DND-41 (cell line): Measurements from ENCODE around the gene RPUSD1.

ENCODE experiments used
- ATAC-seq: fragments of 200-7000 bp; cut with Tn5 transposase; 3 replicates; pipeline ENCODE4 v1.9.1; 2021; ENCODE audit warnings: low read depth; ENCODE audit not compliant: insufficient read depth
- DNase-seq: peaks from one replicate; pipeline ENCODE4 v3.0.0-alpha.2; 2020
- H2AFZ ChIP-seq: 2 replicates; pipeline ENCODE4 v1.6.0; 2012; ENCODE audit warnings: low read depth, low read length
- H3K27ac ChIP-seq: 2 replicates; pipeline ENCODE4 v1.5.1; 2012; ENCODE audit warnings: low read length, inconsistent platforms
- H3K27me3 ChIP-seq: fragments of 200-600 bp; sonication (generic); 2 replicates; pipeline ENCODE4 v1.6.0; 2012; ENCODE audit warnings: low read length, mild to moderate bottlenecking, inconsistent platforms; ENCODE audit not compliant: insufficient read depth, poor library complexity
- H3K36me3 ChIP-seq: 2 replicates; pipeline ENCODE4 v1.5.1; 2012; ENCODE audit warnings: low read length, inconsistent platforms; ENCODE audit not compliant: insufficient read depth
- H3K4me1 ChIP-seq: 2 replicates; pipeline ENCODE4 v1.5.1; 2012; ENCODE audit warnings: mild to moderate bottlenecking, low read length; ENCODE audit not compliant: insufficient read depth
- H3K4me2 ChIP-seq: 2 replicates; pipeline ENCODE4 v1.6.0; 2012; ENCODE audit warnings: mild to moderate bottlenecking, moderate library complexity, low read length, inconsistent platforms; ENCODE audit not compliant: insufficient read depth
- H3K4me3 ChIP-seq, 2 experiments: fragments of 200-600 bp in 1 of 2; shearing (Covaris generic) in 1 of 2; 2 replicates each; pipeline ENCODE4 v1.5.1; 2012 to 2016; ENCODE audit warnings: inconsistent platforms in 2 of 2, low read length in 2 of 2, mild to moderate bottlenecking in 2 of 2, low read depth in 1 of 2, moderate library complexity in 1 of 2
- H3K79me2 ChIP-seq: 2 replicates; pipeline ENCODE4 v1.6.0; 2012; ENCODE audit warnings: low read length, inconsistent platforms; ENCODE audit not compliant: insufficient read depth
- H3K9ac ChIP-seq: 2 replicates; pipeline ENCODE4 v1.6.0; 2012; ENCODE audit warnings: low read depth, mild to moderate bottlenecking, inconsistent platforms, low read length, moderate library complexity
- H3K9me3 ChIP-seq: 2 replicates; pipeline ENCODE4 v1.5.1; 2012; ENCODE audit warnings: low read length, moderate library complexity, mild to moderate bottlenecking, inconsistent platforms; ENCODE audit not compliant: insufficient read depth, severe bottlenecking
- H4K20me1 ChIP-seq: 2 replicates; pipeline ENCODE4 v1.6.0; 2012; ENCODE audit warnings: low read length; ENCODE audit not compliant: insufficient read depth
- EZH2 ChIP-seq: IDR thresholded peaks from 3 replicates; pipeline ENCODE4 v1.6.1; 2012; ENCODE audit warnings: borderline replicate concordance, low read depth, mild to moderate bottlenecking, moderate library complexity, low read length, inconsistent platforms; ENCODE audit not compliant: severe bottlenecking
- TF ChIP-seq, protein P1 (sequence below): IDR thresholded peaks from 2 replicates; pipeline ENCODE4 v1.5.1; 2012; ENCODE audit warnings: borderline replicate concordance, low read length, moderate library complexity, mild to moderate bottlenecking; ENCODE audit not compliant: poor library complexity, severe bottlenecking; ENCODE audit errors: extremely low read depth

Gene RPUSD1

DNA sequence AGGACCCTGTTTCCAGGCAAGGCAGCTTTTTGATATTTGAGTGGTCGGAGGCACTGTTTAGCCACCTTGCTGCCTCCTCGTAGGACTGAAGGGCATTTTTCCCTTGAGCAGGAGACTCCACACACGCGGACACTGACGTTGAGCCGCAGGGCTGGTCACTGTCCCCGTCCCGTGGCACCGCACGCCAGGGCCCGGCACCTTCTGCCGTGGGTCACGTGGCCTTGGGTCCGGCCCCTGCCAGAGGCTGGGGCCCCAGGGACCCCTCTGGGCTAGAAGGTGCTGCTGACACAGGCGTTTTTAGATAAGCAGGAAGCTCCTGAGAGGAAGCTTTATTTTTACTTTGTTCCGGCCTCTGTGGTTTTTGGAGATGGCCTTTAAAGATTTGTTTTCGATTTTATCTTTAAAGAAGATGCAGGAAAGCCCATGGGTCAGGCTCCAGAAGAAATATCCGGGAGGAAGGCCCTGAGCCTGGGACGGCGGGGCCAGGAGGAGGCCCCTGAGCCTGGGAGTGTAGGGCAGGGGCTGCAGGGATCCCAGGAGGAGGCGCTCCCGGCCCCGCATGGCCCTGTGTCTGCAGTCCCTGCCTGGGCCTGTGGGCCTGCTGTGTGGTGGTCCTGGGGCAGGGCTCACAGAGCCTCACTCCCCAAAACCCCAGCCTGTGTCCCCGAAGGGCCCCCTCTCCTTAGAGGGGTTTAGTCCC is 42.8 kb upstream of the RPUSD1 start:
- no peak for ATAC-seq
- H3K9me3 ChIP-seq: peaks cover 5% of the 10 kb centered on the region

DNA sequence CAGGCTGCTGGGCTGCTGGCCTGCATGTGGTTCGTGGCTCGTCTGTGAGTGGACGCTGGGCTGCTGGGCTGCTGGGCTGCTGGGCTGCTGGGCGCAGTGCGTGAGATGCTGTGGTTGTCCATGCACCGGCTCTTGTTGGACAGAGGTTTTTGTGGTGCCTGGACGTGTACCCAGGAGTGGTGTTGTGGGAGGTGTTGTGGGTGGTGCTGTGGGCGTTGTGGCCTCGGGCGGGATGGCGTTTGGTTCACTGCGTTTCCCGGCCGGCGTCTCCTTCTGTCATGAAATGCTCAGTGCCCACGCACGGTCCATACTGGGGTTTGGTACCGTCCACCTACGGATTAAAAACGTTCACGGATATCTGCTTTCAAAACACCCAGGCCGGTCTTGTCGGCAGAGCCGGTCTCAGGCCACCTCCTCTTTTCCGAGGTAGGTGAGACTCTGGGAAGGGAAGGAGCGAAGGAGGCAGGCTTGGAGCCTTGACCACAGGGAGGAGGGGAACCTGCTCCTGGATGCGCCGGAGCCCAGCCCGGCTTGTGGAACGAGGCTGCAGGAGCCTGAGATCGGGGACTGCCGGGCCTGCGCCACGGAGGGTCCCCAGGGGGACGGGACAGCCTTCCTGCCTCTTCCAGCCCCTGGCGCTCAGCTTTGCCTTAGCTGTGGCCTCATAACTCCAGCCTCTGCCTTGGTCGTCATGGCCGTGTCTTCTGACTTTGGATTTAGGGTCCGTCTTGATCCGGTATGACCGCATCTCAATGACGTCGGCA is 42.1 kb upstream of the RPUSD1 start:
- no peak overlapping the region for H3K4me3 ChIP-seq
- no peak for ATAC-seq
- H3K79me2 ChIP-seq: no peaks in the 10 kb centered on the region
- no peaks in the 10 kb centered on the region for H3K36me3 ChIP-seq
- H3K9me3 ChIP-seq: no peaks in the 10 kb centered on the region
- no peak for DNase-seq
- no peak overlapping the region for H3K9ac ChIP-seq
- no peaks in the 10 kb centered on the region for H3K27me3 ChIP-seq
- H3K4me2 ChIP-seq: no peak overlapping the region
- H3K4me1 ChIP-seq: no peaks in the 10 kb centered on the region
- no peak overlapping the region for H3K27ac ChIP-seq
- TF ChIP-seq EZH2: no peak
- TF ChIP-seq, protein P1, sequence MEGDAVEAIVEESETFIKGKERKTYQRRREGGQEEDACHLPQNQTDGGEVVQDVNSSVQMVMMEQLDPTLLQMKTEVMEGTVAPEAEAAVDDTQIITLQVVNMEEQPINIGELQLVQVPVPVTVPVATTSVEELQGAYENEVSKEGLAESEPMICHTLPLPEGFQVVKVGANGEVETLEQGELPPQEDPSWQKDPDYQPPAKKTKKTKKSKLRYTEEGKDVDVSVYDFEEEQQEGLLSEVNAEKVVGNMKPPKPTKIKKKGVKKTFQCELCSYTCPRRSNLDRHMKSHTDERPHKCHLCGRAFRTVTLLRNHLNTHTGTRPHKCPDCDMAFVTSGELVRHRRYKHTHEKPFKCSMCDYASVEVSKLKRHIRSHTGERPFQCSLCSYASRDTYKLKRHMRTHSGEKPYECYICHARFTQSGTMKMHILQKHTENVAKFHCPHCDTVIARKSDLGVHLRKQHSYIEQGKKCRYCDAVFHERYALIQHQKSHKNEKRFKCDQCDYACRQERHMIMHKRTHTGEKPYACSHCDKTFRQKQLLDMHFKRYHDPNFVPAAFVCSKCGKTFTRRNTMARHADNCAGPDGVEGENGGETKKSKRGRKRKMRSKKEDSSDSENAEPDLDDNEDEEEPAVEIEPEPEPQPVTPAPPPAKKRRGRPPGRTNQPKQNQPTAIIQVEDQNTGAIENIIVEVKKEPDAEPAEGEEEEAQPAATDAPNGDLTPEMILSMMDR: no peak
- H4K20me1 ChIP-seq: no peaks in the 10 kb centered on the region; the same call in 1 of the 2 replicates
- no peak overlapping the region for H2AFZ ChIP-seq

More for the DNA sequence above, 42.8 kb upstream of the RPUSD1 start:
- Histone ChIP-seq H3K36me3 (no peaks in the 10 kb centered on the region), H3K9ac (no peak overlapping the region), H4K20me1 (no peaks in the 10 kb centered on the region; the same call in 1 of the 2 replicates), H3K4me2 (no peak overlapping the region), H3K4me1 (no peaks in the 10 kb centered on the region), H3K27ac (no peak overlapping the region), H3K27me3 (no peaks in the 10 kb centered on the region), H3K79me2 (no peaks in the 10 kb centered on the region), H2AFZ (no peak overlapping the region), H3K4me3 (no peak overlapping the region)
- DNase-seq: no peak
- TF ChIP-seq, protein P1: no peak
- no peak for TF ChIP-seq EZH2

DNA sequence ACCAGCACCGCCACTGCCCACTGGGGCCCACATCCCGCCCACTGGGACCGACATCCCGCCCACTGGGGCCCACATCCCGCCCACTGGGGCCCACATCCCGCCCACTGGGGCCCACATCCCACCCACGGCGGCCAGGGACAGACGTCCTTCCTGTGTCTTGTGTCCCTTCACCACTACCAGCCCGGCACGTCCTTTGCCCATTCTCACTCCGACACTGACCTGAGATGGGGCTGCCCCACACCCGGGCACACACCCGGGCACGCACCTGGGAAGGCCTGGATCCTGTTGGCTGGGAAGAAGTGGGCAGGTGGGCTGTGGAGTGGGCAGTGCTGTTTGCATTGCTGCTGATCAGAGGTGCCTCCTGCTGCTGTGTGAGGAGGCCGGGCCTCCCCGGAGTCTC is 40.7 kb upstream of the RPUSD1 start:
- no peaks in the 10 kb centered on the region for H3K4me1 ChIP-seq
- no peak overlapping the region for H3K27ac ChIP-seq
- no peak overlapping the region for H3K4me2 ChIP-seq
- no peak for ATAC-seq
- no peaks in the 10 kb centered on the region; the same call in 1 of the 2 replicates for H4K20me1 ChIP-seq
- DNase-seq: no peak
- H3K27me3 ChIP-seq: no peaks in the 10 kb centered on the region
- H3K9me3 ChIP-seq: no peaks in the 10 kb centered on the region
- H3K9ac ChIP-seq: no peak overlapping the region
- no peaks in the 10 kb centered on the region for H3K36me3 ChIP-seq
- no peaks in the 10 kb centered on the region for H3K79me2 ChIP-seq
- H2AFZ ChIP-seq: no peak overlapping the region
- no peak overlapping the region for H3K4me3 ChIP-seq
- TF ChIP-seq EZH2: no peak
- TF ChIP-seq, protein P1: no peak
